Measurements from ENCODE around the gene ALDH1A1.
"Not testable (repeated sequence)": the region's sequence is repeated elsewhere in the genome, so short reads cannot be mapped to it uniquely, and the experiment has no call there.

Gene ALDH1A1

DNA sequence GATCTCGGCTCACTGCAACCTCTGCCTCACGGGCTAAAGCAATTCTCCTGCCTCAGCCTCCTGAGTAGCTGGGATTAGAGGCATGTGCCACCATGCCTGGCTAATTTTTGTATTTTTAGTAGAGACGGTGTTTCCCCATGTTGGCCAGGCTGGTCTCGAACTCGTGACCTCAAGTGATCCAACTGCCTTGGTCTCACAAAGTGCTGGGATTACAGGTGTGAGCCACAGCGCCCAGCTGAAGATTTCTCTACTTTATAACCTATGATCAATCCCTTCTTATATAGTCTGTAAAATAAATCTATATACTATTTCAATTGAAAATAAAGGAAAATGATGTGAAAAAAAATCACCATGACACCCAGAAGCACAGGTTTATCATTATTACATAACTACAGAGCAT lies 13.3 kb downstream of the ALDH1A1 start:
- DNase-seq: not testable (repeated sequence)

DNA sequence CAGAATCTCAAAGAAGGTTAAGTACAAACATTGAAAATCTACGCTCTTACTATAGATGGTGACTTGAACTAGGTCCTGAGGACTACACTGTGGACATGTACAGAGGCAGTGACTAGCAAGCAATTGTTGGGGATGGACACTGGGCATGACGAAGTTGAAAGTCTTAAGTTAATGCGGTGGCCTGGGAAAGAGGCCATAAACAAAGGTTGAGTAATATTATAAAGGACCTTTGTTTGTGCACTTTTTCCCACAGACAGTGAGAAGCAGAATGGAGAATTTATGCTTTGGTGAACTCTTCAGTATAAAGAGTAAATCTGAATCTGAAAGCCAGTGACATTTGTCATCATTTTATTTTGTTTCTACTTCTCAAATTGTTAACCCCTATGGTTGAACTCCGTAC lies 15.3 kb downstream of the ALDH1A1 start:
- DNase-seq: no peak

DNA sequence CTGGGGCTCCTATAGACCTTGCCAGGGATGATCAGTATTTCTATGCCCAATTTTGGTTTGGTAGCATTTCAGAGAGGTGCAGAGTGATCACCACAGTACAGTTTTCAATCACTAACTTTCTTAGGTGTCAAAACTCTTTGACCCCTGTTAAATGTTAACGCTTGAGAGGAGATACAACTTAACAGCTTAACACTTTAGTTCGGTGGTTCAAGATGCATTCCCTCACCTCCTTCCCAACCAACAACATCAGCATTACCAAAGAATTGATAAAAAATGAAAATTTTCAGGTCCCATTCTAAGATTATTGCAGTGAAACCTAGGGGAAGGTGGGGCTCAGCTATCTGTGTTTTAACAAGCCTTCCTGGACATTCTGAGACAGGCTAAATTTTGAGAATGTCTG lies 16.2 kb downstream of the ALDH1A1 start:
- DNase-seq: no peak

DNA sequence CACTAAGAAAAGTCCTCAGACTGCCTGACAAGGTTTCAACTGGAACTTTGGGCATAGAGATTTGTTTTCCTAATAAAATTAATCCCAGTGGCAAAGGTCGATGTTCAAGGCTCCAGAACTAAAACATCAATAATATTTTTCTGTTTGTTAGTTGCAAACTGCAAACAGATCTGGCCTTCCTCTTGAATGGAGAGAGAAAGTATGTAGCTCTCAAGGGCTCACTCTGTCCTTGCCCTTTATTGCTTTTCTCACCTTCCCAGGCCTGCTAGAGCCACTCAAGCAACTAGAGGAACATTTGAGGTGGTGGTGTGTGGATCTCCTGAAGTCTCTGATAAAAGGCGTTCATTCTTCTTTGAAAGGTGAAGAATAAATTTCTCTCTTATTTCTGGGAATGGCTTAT lies 16.6 kb downstream of the ALDH1A1 start:
- DNase-seq: no peak

DNA sequence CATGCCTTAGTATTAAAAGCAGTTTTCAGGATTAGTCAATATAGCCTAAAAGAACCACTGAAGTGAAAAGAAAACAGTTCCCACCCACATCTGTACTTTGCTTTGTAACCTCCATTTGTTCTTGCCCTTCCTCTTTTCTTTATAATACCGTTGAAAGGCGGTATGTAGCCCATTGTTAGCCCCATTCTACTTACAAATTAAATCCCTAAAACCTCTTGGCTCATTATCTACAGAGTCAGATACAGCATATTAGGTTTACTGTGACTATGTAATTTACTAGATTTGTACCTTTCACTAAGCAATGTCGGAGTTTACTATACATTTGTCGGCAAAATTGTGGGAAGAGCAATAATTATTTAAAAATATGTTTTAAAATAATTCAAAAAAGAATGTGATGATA lies 17.3 kb downstream of the ALDH1A1 start:
- no peak for DNase-seq

DNA sequence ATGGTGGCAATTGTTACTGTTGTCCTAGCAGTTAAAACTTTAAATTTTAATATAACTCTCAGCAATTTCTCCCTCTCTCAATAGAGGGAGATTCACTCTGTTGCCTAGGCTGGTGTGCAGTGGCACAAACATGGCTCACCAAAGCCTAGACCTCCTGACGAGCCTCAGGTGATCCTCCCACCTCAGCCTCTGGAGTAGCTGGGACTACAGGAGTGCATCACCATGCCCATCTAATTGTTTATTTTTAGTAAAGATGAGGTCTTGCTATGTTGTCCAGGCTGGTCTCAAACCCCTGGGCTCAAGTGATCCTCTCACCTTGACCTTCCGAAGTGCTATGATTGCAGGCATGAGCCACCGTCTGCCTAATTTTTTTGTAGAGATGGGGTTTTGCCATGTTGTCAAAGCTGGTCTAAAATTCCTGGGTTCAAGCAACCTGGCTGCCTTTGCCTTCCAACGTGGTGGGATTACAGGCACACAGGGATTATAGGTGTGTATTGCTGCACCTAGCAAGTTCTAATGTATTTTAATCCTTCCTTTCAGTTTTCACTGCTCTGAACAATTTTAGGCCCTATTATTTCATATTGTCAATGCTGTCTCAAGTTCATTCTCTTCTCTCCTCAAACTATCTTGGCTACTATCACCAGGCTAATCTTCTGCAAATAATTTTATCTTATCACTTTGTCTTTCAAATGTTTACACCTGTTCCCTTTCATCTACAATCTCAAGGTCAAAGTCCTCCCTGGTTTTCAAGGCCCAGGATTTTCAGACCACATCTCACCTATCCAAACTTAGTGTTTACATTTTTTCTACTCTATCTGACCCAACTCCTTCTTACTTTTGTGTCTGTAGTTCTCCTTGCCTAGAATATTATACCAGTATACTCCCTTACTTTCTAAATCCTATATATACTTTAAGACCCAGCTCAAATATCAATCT lies 18.9 kb downstream of the ALDH1A1 start:
- no peak for DNase-seq

DNA sequence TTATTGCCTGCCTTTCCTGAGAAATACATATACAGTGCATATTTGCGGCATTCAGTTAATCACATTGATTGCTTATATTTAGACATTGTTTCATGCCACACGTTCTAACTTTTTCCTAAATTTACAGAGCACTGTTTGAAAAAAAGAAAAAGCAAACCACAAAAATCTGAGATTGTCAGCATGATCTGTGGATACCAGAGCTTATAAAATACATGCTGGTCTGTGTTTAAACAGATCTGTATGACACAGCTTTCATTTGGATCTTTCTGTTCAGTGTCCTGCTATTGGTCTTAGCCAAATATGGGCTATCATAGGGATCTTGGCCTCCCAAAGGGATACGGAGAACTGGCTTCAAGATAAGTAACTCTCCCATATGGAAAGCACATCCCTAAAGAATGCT lies 20.2 kb downstream of the ALDH1A1 start:
- no peak for DNase-seq

DNA sequence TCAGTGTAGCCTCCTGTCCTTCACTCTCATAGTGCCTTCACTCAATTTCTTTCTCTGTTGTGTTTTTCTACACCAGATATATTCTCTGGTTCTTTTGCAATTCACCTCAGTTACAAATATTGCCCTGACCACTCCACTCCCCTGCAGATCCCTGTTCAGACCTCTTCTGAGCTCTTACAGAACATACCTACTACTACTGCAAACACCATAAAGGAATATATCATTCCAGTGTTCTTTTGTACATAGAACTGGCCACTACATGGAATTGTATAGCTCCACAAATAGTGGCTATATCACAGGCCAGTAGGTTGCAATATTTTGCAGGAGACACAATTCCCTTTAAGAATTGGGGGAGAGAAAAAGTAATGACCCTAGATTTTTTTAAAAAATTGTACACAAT lies 21.0 kb downstream of the ALDH1A1 start:
- no peak for DNase-seq

DNA sequence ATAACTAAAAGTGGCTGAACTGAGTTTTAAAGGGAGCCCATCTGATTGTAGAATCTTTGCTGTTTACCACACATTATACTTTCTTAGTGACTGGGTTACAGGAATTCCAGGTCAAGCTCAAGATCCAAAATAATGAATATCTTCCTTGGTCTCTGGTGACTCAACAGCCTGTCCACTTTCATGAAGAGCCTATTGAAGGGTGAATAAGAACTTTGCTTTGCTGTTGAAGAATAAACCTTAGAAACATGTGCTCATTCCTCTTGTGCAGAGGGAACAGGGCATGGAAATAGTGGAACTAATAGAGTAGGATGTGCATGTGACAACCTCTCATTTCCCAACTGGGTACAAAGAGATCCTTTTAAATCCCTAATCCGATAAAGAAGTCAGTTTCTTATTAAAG lies 21.4 kb downstream of the ALDH1A1 start:
- no peak for DNase-seq

DNA sequence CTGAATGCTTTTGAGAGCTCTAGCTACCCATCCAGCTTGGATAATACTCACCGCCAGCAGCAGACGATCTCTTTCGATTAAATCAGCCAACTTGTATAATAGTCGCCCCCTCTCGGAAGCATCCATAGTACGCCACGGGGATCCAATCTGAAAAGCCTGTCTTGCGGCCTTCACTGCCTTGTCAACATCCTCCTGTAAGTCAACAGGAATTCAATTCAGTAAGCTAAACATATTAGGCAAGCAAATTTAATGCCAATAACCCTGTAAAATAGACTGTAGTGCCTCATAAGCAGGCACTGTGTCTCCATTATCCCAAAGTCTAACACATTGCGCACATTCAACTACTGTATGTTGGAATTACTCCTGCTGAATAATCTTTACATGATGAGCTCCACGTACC lies 22.0 kb downstream of the ALDH1A1 start:
- DNase-seq: no peak

DNA sequence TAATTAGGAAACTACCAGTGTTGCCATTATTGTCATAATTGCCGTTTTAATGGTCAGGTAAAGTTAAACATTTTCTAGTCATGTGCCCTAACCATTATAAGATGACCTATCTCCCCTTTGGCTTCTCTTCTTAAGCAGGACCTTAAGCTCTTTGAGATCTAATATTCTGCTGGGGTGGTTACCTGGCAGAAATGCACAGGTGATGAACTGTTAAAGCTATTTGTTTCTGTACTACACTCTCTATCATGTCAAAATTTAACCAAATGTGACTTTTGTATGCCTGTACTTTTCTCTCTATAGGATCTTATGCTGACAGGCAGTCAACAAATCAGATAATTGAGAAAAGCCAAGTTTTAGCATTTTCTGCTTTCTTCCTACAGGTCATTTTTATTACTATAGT lies 23.3 kb downstream of the ALDH1A1 start:
- DNase-seq: no peak

DNA sequence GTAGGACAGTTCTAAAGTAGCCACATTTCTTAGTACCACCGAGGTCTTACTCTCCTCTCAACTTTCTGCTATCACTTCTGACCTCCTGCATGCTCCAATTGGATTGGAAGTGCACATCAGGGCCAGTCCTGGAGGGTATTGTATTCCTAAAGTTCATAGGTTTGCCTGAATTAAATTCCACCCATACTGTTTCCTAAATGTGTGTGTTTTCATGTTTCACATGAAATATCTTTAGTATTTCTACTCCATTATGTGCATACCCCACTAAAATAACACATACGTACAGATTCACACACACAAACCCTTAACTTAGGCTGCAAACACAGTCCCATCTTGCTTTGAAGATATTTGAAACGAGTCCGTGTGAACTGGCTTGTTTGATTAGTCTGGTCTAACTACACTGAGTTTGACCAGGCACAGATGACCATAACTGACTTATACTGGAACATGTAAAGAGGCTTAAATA lies 24.8 kb downstream of the ALDH1A1 start:
- no peak for DNase-seq

DNA sequence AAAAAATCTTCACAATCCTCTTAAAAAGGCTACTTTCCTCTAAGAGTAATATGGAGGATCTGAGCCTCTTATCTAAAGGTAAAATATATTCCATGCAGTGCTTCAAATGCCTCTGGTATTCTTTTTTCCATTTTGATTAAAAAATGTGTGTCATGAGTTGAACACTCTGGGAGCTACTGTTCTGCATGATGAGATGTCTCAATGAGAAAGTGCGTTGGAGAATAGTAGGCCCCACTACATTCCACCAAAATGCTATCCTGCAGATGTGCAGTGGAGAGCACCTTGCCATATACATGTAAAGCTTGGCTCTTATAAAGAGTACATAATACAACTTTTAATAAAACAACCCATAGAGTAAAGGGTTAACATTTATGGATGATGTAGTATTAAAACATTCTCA lies 26.3 kb downstream of the ALDH1A1 start:
- no peak for DNase-seq

DNA sequence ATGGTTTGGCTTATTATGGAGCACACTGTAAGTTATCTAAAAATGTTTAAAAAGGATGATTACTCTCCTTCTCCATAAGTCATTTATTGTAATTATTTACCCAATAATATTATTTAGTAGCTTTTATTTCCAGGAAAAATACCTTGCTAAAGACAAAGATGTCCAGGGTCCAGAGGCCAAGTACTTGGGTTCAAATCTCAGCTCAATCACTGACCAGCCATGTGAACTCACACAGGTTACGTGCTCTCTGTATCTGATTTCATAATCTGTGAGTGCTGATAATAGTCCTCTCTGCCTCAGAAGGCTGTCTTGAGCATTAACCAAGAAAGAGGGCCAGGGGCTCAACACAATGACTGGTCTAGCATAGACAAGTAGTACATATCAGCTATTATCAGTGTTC lies 27.0 kb downstream of the ALDH1A1 start:
- DNase-seq: no peak

DNA sequence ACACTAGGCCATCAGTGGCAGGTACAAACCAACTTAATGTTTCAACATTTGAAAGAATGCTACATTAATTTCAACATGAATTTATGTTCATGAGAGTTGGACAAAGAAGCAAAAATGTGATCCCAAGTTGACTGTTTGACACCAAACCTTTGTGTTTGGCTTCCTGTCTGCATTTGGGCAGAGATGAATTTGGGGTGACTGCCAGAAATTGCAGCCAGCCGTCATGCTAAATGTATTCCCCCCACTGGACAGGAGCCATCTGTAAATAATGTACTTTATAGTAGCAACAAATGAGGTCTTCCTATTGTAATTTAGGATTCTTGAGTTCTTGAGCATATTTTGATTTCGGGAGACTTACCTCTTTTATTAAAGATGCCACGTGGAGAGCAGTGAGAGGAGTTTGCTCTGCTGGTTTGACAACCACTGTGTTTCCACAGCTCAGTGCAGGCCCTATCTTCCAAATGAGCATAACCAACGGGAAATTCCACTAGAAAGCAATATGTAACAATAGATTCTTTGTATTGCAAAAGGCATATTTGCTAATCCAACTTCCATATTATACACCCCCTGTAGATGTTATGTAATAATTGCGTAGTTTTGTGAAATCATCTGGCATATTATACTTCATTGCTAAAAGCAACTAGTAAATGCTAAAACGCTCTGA lies 27.6 kb downstream of the ALDH1A1 start:
- no peak for DNase-seq

DNA sequence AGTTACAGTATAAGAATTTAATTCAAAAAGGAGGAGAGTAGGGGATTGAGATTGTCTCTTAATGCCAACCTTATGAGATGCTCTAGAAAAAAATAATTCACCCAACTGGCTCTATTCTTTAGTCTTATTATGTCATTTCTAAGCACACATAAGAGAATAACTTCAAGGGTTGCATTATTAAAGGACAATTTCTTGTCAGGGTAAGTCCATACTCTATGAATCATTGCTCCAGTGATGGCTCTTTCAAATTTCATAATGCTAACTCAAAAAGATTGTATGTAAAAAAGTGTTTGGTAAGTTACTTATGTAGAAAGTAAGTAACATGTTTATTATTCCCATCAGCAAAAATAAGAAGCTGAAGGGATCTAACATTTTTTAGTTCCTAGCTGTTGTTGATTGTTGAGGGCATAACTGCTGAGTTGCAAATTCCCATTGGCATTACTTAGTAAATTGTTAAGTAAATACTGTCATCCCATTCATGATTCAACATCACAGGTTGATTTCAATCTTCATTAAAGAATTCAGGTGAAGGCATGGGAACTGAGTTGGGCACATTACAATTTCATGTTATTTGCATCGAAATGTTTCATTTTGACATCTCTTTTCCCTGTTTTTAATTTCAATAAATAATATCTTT lies 28.6 kb downstream of the ALDH1A1 start:
- no peak for DNase-seq

DNA sequence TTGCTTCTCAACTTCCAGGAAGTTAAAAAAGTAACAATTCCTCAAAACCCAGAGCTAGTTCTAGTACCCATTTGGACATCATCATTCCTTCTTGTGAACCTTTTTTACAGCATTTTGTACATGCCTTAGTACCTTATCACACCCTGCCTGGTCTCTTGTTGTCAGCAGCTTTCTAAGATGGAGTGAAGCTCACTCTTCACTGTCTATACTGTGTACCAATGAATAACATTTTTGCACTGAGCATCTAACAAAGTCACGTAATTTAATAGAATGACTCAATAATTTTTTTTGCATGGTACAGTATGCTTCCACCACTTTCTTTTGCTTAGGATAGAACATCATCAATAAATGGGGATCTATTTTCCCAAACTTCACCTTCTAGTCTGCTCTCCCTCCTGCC lies 29.8 kb downstream of the ALDH1A1 start:
- no peak for DNase-seq

DNA sequence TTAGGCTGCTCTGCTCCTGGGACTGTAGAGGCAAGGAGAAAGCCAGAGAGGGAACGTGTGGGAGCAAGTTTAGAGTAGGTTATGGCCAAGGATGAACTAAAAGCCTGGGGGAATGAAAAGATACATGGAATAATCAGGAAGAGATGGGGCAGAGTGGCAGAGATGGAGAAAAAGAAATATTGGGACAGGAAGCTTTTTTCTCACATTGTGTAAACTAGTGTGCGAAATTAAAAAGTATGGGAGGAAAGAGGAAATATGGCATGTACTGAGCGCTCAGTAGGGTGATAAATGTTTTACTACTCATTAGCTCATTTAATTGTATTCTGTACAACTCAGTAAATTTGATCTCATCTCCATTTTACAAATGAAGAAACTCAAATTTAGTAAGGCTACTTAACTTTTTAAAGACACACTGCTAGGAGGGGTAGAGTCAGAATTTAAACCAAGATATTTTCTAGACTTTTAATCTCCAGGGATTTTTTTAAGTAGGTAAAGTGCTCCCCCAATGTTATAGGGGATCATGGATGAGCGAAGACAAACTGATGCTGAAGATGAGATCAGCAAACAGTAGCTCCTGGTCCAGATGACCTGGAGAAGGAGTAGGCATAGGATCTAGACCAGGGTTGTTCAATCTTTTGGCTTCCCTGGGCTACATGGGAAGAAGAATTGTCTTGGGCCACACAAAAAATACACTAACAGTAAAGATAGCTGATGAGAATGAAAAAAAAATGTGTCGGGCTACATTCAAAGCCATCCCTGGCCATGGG lies 30.8 kb downstream of the ALDH1A1 start:
- no peak for DNase-seq

DNA sequence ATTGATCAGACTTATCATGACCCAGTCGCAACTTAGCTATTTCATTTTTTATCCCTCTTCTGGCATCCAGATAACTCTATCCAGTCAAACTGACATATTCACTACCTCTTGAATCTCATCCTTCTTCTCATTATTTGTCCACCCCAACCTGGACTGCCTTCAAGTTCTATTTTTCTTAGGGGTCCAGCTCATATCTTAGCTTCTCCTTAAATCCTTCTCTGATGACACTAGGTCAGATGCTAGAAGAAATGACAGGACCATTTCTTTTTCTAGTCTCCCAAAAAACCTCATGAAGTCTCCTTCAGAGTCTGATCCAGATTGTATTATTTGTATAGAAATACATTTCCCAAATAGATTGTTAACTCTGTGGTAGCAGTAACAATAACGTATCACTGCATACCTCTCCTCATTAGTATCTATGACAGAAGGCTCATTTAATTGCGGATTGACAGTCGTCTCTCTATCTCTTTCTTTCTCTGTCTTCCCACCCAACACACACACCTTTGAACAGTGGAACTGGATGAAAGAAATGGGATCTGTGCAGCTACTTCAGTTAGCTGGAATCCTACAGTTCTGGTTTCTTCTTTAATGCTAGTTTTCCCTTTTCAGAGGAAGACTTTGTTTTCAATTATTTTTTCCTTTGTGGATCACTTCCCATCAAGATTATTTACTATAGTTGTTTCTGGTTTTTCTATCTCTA lies 33.5 kb downstream of the ALDH1A1 start:
- DNase-seq: no peak

DNA sequence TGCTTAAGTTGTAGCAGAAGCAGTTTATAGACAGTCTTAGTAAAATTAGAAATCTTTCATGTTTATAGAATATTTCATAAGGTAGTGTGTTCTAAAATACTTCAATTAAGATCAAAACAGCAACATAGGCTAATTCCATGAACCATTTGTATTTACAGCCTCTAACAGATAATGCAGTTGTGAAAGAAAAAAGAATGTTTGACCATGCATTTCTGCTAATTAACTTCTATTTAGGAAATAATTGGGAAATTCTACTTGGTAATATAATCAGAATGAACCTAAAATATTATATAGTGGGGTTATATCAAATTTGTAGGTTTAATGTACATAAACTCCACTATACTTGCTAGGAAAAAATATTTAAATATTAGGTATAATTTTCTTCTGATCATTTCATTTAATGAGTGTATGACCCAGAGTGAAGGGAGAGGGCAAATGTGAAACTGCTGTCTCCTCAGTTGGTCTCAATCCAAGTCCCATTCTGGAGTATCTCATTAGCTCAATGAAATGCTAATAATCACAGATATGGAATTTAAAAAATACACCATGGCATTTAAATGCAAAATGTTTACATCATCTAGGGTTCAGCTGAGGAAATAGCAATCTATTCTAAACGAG lies 34.9 kb downstream of the ALDH1A1 start:
- peak; percentile 13 for DNase-seq

DNA sequence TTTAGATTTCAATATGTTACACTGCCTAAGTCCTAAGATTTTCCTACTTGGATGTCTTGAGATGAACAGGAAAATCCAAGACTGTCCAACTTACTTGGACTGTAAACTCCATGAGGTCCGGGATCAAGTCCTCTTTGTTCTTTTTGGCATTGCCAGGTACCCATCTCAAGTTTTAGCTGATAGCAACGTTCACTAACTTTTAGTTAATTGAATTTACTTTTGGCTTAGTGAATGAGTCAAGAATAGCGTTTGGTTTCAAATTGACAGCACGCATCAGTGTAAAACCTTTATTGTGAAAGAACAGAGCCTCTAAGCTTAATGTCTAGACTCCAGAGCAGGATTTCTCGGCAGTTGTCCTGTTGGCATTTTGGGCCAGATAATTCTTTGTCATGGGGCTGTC lies 37.2 kb downstream of the ALDH1A1 start:
- no peak for DNase-seq

DNA sequence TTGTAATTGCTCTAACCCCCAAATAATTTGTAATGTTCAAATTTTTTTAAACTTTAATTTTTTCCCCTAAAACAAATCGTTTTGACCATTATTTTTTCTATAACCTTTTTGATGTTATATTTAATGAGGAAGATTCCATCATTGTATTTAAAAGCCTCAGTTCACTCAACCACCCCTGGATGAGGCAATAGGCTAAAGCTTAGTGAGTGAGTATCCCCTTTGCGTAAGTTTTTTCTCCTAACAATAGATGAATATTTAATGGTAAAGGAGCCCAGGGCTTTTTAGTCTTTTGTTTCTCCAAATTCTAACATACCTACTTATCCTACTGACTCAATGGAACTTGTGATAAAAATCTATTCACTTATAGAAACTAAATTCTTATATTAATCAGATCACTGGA lies 38.1 kb downstream of the ALDH1A1 start:
- DNase-seq: no peak

Measured in EL (cell line).